ENCODE data around the gene FEV.

- TF ChIP-seq CTCF (IDR thresholded peaks at IDR 0.05), result no peak
- TF ChIP-seq POLR2A (IDR thresholded peaks at IDR 0.05), result no peak
Measured at GRCh38 chr2:218952160-218952559, 32.8 kb downstream of the FEV start.

Measured in lower leg skin (tissue), 3 donors.